22Rv1 (cell line): ENCODE data around the gene NCOR2.

ENCODE experiments used
- CTCF ChIP-seq: fragments of 450-650 bp; IDR thresholded peaks from 2 replicates; pipeline ENCODE4 v1.5.1; 2017; ENCODE audit warnings: mild to moderate bottlenecking
- ZFX ChIP-seq: fragments of 450-650 bp; IDR thresholded peaks from 2 replicates; pipeline ENCODE4 v1.6.1; 2017; ENCODE audit warnings: antibody characterized with exemption, borderline replicate concordance

- TF ChIP-seq CTCF (no peak), ZFX (no peak)
Measured at GRCh38 chr12:124603831-124604251, 36.4 kb upstream of the NCOR2 start.
